NCI-H510A treated with DMSO at 0.1 percent for 48 hours (cell line): ENCODE data around the gene ZNF276.
"Not testable (repeated sequence)": the region's sequence is repeated elsewhere in the genome, so short reads cannot be mapped to it uniquely, and the experiment has no call there.

Source experiments
- DNase-seq: peaks from one replicate; lab custom pipeline; 2025; lab: John Stamatoyannopoulos, UW

The ZNF276 gene

DNA sequence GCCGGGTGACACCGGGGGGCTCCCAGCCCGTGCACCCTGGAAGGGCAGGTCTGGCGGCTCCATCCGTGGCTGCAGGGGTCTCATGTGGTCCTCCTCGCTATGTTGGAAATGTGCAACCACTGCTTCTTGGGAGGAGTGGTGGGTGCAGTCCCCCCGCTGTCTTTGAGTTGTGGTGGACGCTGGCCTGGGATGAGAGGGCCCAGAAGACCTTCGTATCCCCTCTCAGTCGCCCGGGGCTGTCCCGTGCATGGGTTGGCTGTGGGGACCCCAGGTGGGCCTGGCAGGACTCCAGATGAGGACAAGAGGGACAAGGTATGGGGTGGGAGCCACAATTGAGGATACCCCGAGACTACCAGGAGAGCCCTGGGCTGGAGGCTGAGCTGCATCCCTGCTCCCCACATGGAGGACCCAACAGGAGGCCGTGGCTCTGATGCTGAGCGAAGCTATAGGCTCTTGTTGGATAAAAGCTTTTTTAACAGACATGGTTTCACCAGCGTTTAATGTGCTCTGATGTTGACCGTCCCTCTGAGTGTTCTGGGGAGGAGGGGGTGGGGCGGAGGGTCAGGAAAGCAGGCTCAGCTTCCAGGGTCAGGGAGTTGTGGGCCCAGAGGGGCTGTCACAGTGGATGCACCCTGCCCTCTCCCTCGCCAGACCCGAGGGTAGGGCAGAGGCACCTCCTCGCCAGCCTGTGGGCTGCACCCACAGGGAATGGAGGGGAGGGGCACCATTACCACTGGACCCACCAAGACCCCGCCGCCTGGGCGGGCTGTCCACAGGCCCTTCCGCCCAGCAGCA, 25.3 kb upstream of the ZNF276 start:
- no peak for DNase-seq

DNA sequence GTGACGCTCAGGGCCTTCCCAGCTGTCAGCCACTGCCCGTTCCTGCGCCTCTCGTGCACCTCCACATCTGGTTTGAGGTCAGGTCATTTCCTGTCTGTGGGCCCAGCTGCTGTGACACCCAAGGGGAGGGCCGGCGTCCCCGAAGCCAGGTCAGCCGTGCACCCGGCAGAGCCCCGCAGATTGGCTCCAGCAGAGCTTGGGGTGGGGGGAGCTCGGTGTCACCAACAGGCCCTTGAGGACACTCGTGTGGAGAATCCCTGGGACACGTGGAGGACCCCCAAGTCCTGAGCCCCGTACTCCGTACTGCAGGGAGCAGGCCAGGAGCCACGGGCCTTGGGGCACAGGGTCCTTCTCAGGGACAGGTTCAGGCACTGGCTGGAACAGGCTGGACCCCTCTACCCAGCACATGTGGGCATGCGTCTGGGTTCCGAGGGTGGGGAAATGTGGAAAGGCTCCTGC, 24.6 kb upstream of the ZNF276 start:
- DNase-seq, result no peak

- no peak for DNase-seq
These were observed 24.1 kb upstream of the ZNF276 start for GRCh38 chr16:89697161-89697615.

GRCh38 chr16:89697616-89698331, 23.6 kb upstream of the ZNF276 start:
- DNase-seq, result no peak

DNA sequence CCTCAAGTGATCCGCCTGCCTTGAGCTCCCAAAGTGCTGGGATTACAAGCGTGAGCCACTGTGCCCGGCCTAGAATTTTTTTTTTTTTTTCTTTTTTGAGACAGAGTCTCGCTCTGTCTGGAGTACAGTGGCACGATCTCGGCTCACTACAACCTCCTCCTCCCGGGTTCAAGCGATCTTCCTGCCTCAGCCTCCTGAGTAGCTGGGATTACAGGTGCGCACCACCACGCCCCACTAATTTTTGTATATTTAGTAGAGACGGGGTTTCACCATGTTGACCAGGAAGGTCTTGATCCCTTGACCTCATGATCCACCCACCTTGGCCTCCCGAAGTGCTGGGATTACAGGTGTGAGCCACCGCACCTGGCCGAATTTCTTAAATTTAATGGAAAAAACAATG, 22.6 kb upstream of the ZNF276 start:
- not testable (repeated sequence) for DNase-seq

- DNase-seq, result not testable (repeated sequence)
These were observed 21.7 kb upstream of the ZNF276 start for GRCh38 chr16:89699629-89700099.

DNA sequence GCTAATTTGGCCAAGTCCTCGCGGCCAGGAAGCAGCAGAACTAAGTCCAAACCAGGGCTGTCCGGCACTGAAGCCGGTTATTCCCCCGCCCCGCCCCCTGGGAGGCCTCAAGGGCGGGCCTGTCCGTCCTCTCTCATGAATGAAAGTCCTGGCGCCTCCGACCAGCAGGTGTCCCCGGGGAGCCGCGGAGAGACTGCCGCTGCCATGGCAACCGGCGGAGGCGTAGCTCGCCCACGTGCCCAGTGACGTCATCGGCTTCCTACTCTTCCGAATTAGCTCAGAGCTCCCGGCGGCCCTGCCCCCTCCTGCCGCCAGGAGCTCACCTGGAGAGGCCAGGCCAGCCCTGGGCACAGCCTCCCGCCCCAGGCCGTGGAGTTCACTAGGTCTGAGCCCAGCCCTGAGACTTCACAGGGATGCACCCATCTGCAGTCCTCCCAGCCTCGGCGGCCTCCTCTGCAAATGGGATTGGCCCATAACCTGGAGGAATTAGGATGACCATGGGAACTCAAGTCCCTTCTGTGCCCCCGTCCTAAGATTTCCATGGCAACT, 21.2 kb upstream of the ZNF276 start:
- DNase-seq, result peak; percentile 97

GRCh38 chr16:89700649-89701424, 20.5 kb upstream of the ZNF276 start:
- no peak for DNase-seq

DNA sequence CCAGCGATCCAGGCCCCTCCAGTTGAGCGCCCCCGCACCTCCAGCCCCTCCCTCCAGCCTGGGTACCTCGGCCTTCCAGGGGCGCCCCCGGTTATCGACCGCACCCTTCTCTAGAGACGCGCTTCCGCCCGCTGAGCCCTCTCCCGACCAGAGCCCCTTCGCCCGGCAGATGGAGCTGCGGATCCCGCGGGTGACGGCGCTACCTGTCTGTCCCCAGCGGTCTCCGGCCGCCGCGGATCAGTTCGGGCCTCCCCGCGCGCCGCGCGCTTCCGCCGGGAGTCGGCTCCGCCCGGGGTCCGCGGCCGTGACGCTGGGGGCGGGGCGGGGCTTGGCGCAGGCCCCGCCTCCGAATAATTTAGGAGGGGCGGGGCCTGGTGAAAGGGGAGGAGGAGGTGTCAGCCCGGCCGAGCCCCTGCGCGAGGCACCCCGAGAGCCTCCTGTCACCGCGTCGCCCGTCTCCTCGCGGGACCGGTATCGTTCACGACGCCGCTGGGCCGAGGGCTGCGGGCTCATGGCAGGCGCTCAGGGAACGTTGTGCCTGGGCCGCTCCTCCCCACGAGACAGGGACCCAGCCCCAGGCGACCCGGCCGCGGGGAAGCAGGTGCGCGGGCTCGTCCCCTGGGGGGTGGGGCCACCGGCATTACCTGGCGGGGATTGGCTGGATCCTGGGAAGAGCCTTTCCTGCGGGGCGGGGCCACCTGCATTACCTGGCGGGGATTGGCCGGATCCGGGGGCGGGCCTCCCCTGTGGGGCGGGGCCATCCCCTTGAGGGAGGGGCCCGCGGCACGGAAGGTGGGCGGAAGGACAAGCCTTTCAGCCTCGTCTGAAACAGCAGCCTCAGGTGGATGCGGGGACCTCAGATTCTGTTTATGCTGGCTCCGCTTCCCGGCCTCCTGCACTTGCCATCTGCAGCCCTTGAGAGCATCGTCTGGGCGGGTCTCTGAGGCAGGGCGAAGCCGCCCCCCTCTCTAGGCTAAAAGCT, 19.6 kb upstream of the ZNF276 start, which contains the start of gene SPATA2L:
Gene SPATA2L (minus strand): TSS at position 281 of the 982 bp plus-strand sequence. CDS start 473 bp downstream, outside the sequence.
- DNase-seq, result peak; percentile 84

DNA sequence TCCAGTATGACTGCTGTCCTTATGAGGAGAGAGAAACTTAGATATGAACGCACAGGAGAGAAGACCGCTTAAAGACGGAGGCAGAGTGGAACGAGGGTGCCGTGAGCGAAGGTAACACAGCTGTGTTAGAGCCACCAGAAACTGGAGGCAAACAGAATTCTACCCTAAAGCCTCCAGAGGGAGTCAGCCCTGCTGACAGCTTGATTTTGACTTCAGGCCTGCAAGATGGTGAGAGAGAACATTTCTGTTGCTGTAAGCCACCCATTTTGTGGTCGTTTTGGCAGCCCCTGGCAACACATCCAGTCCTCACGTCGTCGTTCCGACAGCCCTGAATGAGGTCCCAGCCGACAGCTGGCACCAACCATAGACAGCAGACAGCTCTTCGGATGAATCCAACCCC, 17.1 kb upstream of the ZNF276 start:
- DNase-seq, result no peak

DNA sequence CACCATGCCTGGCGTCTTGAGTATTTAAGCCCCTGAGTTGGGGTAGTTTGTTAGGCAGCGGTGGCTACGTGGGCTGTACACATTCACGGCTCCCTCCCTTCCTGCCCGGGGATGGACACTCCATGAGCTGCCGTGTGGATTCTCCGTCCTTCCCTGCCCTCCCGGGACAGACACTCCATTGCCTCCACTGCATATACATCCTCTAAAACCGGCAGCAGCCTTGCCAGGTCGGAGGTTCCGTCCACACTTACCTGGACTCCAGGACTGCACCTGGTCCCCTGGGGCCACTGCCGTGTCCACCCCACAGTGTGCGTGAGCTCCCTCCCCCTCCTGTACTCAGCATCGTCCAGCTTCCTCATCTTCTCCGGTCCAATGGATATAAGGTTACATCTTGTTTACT, 16.3 kb upstream of the ZNF276 start:
- DNase-seq, result no peak

DNA sequence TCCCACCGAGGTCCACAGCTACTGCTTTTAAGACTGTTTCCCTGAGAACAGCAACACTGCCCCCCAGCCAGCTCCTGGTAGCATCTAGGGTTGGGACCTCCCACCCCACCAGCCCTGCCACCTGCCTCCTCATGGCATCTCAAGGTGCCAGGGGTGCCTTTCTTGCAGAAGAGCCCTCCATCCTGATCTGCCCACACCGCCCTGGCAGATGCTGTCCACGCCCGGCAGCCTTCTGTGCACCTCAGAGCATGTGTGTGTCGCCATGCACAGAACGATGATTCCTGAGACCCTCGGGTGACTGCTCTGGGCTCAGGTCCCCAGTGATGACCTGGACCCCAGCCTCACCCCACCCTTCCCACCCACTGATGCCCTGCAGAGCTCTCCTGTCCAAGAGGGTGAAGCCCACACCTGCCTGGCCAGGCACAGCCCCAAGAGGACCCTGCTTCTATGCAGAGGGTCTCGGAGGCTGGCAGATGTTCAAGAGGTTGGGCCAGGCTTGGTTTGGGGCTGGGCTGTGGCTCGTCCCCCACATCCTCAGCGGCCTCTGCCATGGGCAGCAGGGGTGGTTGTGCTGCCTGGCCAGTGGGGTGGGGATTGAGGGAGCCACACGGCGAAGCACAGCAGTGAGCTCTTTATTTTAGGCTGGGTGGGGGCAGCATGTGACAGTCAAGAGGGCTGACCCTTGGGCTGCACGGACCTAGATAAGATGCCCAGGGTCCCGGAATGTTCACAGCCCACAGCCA, 14.6 kb upstream of the ZNF276 start:
- no peak for DNase-seq

DNA sequence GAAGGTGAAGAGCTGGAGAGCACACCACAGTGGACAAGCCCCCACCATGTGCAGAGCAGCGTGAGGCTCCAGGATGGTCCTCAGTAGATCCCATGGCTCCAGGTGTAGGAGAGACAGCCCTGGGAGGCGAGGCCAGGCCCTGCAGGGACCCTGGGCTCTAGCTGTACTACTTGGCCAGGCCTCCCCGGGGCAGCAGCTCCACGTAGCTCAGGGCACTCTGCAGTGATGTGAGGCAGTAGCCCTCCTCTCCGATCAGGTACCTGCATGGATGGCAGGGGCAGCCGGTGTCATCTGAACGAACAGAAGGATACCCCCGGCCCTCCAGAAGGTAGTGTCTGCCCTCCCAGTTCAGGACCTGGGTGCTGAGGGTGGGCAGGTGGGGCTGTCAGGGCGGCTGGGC, 13.6 kb upstream of the ZNF276 start:
- no peak for DNase-seq

DNA sequence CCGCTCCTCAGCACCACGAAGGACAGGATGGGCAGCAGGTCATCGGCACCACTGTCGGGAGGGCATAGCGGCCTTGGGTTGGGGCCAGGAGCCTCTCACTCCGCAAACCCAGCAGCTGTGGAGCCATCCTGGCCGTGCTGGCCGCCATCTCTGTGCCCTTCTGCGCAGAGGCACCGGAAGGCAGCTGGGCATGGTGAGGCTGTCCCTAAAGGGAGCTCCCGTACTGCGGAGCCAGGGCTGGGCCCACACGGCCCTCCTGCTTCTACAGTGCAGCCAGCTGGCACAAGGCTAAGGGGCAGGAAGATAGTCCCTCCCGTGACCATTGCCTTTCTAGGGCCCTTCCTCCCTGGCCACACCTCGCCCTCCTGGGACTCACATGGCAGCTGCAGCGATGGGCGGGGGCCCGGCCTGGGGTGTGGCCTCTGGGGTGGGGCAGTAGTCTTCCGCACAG, 12.8 kb upstream of the ZNF276 start:
- DNase-seq, result no peak

GRCh38 chr16:89709166-89709565, 12.2 kb upstream of the ZNF276 start:
- DNase-seq, result no peak

- DNase-seq, result no peak
These were observed 11.5 kb upstream of the ZNF276 start for GRCh38 chr16:89709716-89710432.

DNA sequence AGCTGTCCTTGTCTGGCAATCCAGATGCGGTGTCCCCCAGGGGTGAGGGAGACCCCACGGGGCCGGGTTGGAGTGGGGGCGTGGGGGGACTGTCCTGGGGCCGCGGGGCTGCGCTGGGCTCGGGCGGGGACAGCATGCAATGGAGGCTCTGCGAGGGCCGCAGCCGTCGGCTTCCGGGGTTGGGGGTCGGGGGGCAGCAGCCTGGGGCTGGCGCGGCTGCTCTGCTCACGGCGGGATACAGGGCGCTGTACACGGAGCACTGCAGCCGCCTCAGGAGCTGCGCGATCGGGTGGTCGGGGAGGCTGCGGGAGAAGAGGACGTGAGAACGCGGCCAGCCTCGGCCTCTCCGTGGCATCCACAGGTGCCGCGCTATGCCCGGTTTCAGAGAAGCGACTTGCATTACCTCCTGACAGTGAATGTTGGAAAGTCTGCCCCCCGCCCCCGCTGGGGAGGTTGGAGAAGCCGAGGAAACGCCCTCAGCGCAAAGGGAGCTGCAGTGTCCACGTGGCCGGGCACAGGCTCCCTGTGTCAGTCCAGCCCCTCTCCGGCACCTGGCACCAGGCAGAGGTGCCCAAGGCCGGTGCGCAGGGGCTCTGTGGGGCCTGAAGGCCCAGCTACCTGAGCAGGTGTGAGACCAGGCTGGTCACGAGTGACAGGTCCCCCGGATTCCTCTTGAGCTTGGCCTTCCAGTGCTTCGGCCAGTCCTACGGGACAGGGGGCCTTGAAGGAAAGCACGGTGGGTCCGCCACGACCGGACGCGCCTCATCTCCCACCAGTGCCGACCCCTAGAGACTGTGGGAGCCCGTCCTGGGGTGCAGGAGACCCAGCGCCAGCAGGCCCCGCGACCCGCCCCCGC, 10.4 kb upstream of the ZNF276 start:
- no peak for DNase-seq

DNA sequence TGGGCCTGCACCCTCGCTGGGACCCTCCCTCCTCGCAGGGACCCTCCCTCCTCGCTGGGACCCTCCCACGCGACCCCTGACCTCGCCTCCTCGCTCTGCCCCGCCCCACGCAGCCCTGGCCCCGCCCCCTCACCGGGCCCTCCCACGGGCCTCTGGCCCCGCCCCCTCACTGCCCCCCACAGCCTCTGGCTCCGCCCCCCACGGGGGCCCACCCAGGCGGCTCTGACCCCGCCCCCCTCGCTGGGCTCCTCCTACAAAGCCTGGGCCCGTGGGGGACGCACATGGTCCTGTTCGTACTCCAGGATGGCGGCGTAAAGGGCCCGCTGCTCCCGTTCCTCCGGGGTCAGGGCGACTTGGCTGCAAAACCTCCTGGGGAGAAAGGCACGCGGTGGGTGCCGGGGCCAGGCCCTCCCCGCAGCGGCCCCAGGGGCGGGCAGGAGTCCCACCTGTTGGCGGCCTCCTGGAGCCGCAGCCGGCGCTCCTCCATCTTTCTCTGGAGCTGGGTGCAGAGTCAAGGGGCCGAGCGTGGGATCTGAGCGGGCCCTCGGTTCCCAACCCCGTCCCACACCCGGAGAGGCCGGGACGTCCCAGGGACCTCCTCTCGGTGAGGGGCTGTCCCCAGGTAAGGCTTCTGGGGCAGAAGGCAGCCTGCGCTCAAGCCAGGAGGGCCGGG, 9.6 kb upstream of the ZNF276 start:
- no peak for DNase-seq
